Right lobe of liver (tissue), 6 donors: ENCODE data around the gene NPFF. TPM values are rescaled to one million over a fixed set of nuclear protein-coding genes. Genes with fewer than 3 reads are reported as not detected.

Source experiments
- ATAC-seq, 4 donors: fragments of 200-7000 bp; cut with Tn5 transposase; one replicate each; pipeline ENCODE4 v1.9.1; 2020; ENCODE audit warnings: mild to moderate bottlenecking in 4 of 4, moderate library complexity in 4 of 4
- DNase-seq, 3 donors: peaks; one replicate each; pipeline ENCODE4 v3.0.0-alpha.2; 2020
- H3K27ac ChIP-seq, 3 donors: fragments of 200-600 bp; one replicate each; pipeline ENCODE4 v1.8.0; 2022
- H3K27me3 ChIP-seq, 2 donors: fragments of 200-600 bp; one replicate each; pipeline ENCODE4 v1.8.0; 2022
- H3K36me3 ChIP-seq, 4 donors: fragments of 200-600 bp; sonication (generic) in 1 of 4; one replicate each; pipeline versions ENCODE4 v1.5.1 to v1.8.0; 2017 to 2022; ENCODE audit warnings: control low read depth in 1 of 4
- H3K4me1 ChIP-seq, 4 donors: fragments of 200-600 bp; sonication (generic) in 1 of 4; one replicate each; pipeline versions ENCODE4 v1.5.1 to v1.8.0; 2017 to 2022; ENCODE audit warnings: control low read depth in 1 of 4
- H3K4me3 ChIP-seq, 3 donors: fragments of 200-600 bp; one replicate each; pipeline ENCODE4 v1.8.0; 2022
- H3K9me3 ChIP-seq, 4 donors: fragments of 200-600 bp; sonication (generic) in 1 of 4; one replicate each; pipeline versions ENCODE4 v1.5.1 to v1.8.0; 2017 to 2022; ENCODE audit warnings: control low read depth in 1 of 4
- CTCF ChIP-seq, 4 donors: fragments of 200-600 bp in 3 of 4; fragments of 450-650 bp in 1 of 4; IDR thresholded peaks; one replicate each; pipeline versions ENCODE4 v1.5.1 to v1.8.0; 2016 to 2022; ENCODE audit warnings: antibody characterized with exemption in 4 of 4, mild to moderate bottlenecking in 2 of 4
- POLR2A ChIP-seq: fragments of 450-650 bp; IDR thresholded peaks from one replicate; pipeline ENCODE4 v1.6.1; 2017; ENCODE audit warnings: antibody characterized with exemption, mild to moderate bottlenecking
- WGBS: methylation state at CpG from one replicate; pipeline ENCODE4 v1.1.6; 2018; ENCODE audit warnings: low coverage, low lambda C conversion rate; ENCODE audit not compliant: insufficient coverage; ENCODE audit errors: missing lambda C conversion rate; 5-methylcytosine and 5-hydroxymethylcytosine counted together
- intact Hi-C, 2 donors: fragments of 100-400 bp; cut with DNase I; formaldehyde crosslinking; loops; one replicate each; pipeline versions ENCODE4 v1.11.2 to v1.14.1; 2022
- total RNA-seq, 6 experiments: library from RNA; depleted of rRNA in 2 of 6; stranded (reverse); fragments of >200 nt in 2 of 6; fragmentation: NEBNext Ultra II Directional in 3 of 6; extraction: Animal tissue kit (Norgen Biotek cat#: 25700) in 3 of 6; gene quantifications; one replicate each; pipeline versions ENCODE4 v1.1.0 to v1.2.4, GENCODE V29; 2016 to 2023
- donor health status: DM: no; HTN: yes; CAD: no.
- donor health status: DM: no; HTN: no; CAD: no.
- donor health status: DM: no; HTN: no; CAD: no.
- donor health status: DM: no; HTN: yes; CAD: no.
- donor health status: DM: no; HTN: yes; CAD: no.

The NPFF gene
- total RNA-seq, 6 experiments from 2014 or later = not detected

- WGBS = 33% methylated on average over 1 of the region's 9 CpGs
- Histone ChIP-seq H3K36me3 (peaks cover 0 to 42% (median 16%) of the 10 kb centered on the region in 4 donors), H3K4me3 (no peak overlapping the region), H3K4me1 (peaks cover 0 to 6% (median 0%) of the 10 kb centered on the region in 4 donors), H3K27me3 (no peaks in the 10 kb centered on the region), H3K9me3 (no peaks in the 10 kb centered on the region), H3K27ac (no peak overlapping the region)
- peak in 3 of 4 donors; percentile 3 to 29 (median 21) for ATAC-seq
- no peak for TF ChIP-seq CTCF (IDR thresholded peaks at IDR 0.05)
- no peak for TF ChIP-seq POLR2A
- DNase-seq = no peak
- intact Hi-C loops = no loop called here
Measured at GRCh38 chr12:53510181-53510812, 3.0 kb upstream of the NPFF start.

- no peak overlapping the region for H3K4me3 ChIP-seq
- DNase-seq = peak; percentile 77 to 81 (median 80)
- H3K36me3 ChIP-seq = peaks cover 0 to 31% (median 9%) of the 10 kb centered on the region in 4 donors
- H3K27ac ChIP-seq = no peak overlapping the region
- H3K9me3 ChIP-seq = no peaks in the 10 kb centered on the region
- no peaks in the 10 kb centered on the region for H3K27me3 ChIP-seq
- intact Hi-C loops = loop anchor here in 1 of 2 donors (10.0 kb wide), 1 partner anchor 184 kb away; the partner anchor contains the start of gene AAAS
- TF ChIP-seq POLR2A (no peak), CTCF (IDR thresholded peaks at IDR 0.05) (peak; percentile 85 to 93 (median 90))
- ATAC-seq = peak; percentile 89 to 93 (median 90)
- WGBS = 0% methylated on average over 4 of the region's 7 CpGs
- H3K4me1 ChIP-seq = peaks cover 0 to 6% (median 0%) of the 10 kb centered on the region in 4 donors
Measured at GRCh38 chr12:53508534-53509170, 1.4 kb upstream of the NPFF start.

- Histone ChIP-seq H3K4me1 (peaks cover 0 to 6% (median 0%) of the 10 kb centered on the region in 4 donors), H3K9me3 (no peaks in the 10 kb centered on the region), H3K4me3 (no peak overlapping the region), H3K36me3 (peaks cover 0 to 24% (median 5%) of the 10 kb centered on the region in 4 donors), H3K27me3 (no peaks in the 10 kb centered on the region), H3K27ac (no peak overlapping the region)
- no peak for ATAC-seq
- TF ChIP-seq CTCF (IDR thresholded peaks at IDR 0.05) (no peak), POLR2A (no peak)
- intact Hi-C loops = loop anchor here in 1 of 2 donors (10.0 kb wide), 1 partner anchor 183 kb away; the partner anchor contains the start of gene AAAS
- no CpG with 5 or more reads among the region's 4 CpGs for WGBS
- DNase-seq = no peak
Measured at GRCh38 chr12:53507603-53507885, 260 bp upstream of the NPFF start.

- H3K9me3 ChIP-seq = no peaks in the 10 kb centered on the region
- DNase-seq (peak in 1 of 3 donors; percentile 11), ATAC-seq (no peak)
- peaks cover 0 to 18% (median 5%) of the 10 kb centered on the region in 4 donors for H3K36me3 ChIP-seq
- intact Hi-C loops = loop anchor here in 1 of 2 donors (10.0 kb wide), 1 partner anchor 182 kb away; the partner anchor contains the start of gene AAAS
- no peaks in the 10 kb centered on the region for H3K27me3 ChIP-seq
- H3K27ac ChIP-seq = no peak overlapping the region
- no peak overlapping the region for H3K4me3 ChIP-seq
- H3K4me1 ChIP-seq = peaks cover 0 to 13% (median 5%) of the 10 kb centered on the region in 4 donors
- no peak for TF ChIP-seq CTCF (IDR thresholded peaks at IDR 0.05)
- no peak for TF ChIP-seq POLR2A
- 36% methylated on average over 2 of the region's 2 CpGs for WGBS
Measured at GRCh38 chr12:53506450-53506785, 866 bp downstream of the NPFF start.
